Measurements from ENCODE around the gene ACSF2. TPM values are rescaled to one million over a fixed set of nuclear protein-coding genes. Genes with fewer than 3 reads are reported as not detected.

The ACSF2 gene
- total RNA-seq, 1 experiment from 2014 or later: 17.2 TPM

GRCh38 chr17:50518384-50519023 lies 92.5 kb downstream of the ACSF2 start:
- no peaks in the 10 kb centered on the region for H3K27me3 ChIP-seq (ENCODE audit: control insufficient read depth, insufficient read depth, low read length)
- TF ChIP-seq TCF7L2 (IDR thresholded peaks at IDR 0.05; ENCODE audit: low read depth, low read length): no peak
- TF ChIP-seq SIN3A (IDR thresholded peaks at IDR 0.05; ENCODE audit: borderline replicate concordance, insufficient read depth, low read depth, low read length): no peak
- TF ChIP-seq POLR2AphosphoS5 (IDR thresholded peaks at IDR 0.05; ENCODE audit: low read depth, low read length): no peak
- TF ChIP-seq CTCF (IDR thresholded peaks at IDR 0.05): no peak
- TF ChIP-seq REST (IDR thresholded peaks at IDR 0.05; ENCODE audit: insufficient read depth in 1 of 2, low read depth in 2 of 2, low read length in 1 of 2): no peak
- ChIA-PET CTCF (no interaction called here), POLR2A (no interaction called here)
- intact Hi-C loops (cut with micrococcal nuclease; ENCODE audit: unreplicated experiment) (no loop called here), in situ Hi-C loops (cut with HindIII; ENCODE audit: low pct_unique_long_range_greater_than_20kb, low sequenced_read_pairs) (no loop called here)
- H3K36me3 ChIP-seq (ENCODE audit: control insufficient read depth, insufficient read depth, low read length): no peaks in the 10 kb centered on the region
- H3K4me3 ChIP-seq (ENCODE audit: low read depth in 2 of 2, low read length in 2 of 2): no peak overlapping the region
- H3K27ac ChIP-seq (ENCODE audit: low read length): no peak overlapping the region
- BruUV-seq (replicated peaks): no TSS peak
- no peaks in the 10 kb centered on the region for H3K9me3 ChIP-seq (ENCODE audit: control insufficient read depth, insufficient read depth, low read depth, low read length)
- ATAC-seq (peak; percentile 33; the same call in 1 of the 2 replicates), DNase-seq (ENCODE audit: low read depth, low spot score) (no peak)
- H3K4me1 ChIP-seq (ENCODE audit: control insufficient read depth, insufficient read depth, low read length): no peaks in the 10 kb centered on the region

GRCh38 chr17:50519141-50519834 lies 93.3 kb downstream of the ACSF2 start:
- no peaks in the 10 kb centered on the region for H3K36me3 ChIP-seq (ENCODE audit: control insufficient read depth, insufficient read depth, low read length)
- no peaks in the 10 kb centered on the region for H3K9me3 ChIP-seq (ENCODE audit: control insufficient read depth, insufficient read depth, low read depth, low read length)
- TF ChIP-seq SIN3A (IDR thresholded peaks at IDR 0.05; ENCODE audit: borderline replicate concordance, insufficient read depth, low read depth, low read length) (no peak), POLR2AphosphoS5 (IDR thresholded peaks at IDR 0.05; ENCODE audit: low read depth, low read length) (no peak), CTCF (IDR thresholded peaks at IDR 0.05) (no peak), REST (IDR thresholded peaks at IDR 0.05; ENCODE audit: insufficient read depth in 1 of 2, low read depth in 2 of 2, low read length in 1 of 2) (no peak), TCF7L2 (IDR thresholded peaks at IDR 0.05; ENCODE audit: low read depth, low read length) (no peak)
- H3K27me3 ChIP-seq (ENCODE audit: control insufficient read depth, insufficient read depth, low read length): no peaks in the 10 kb centered on the region
- no TSS peak for BruUV-seq (replicated peaks)
- no peak for DNase-seq (ENCODE audit: low read depth, low spot score)
- H3K4me1 ChIP-seq (ENCODE audit: control insufficient read depth, insufficient read depth, low read length): no peaks in the 10 kb centered on the region
- no peak overlapping the region for H3K27ac ChIP-seq (ENCODE audit: low read length)
- intact Hi-C loops (cut with micrococcal nuclease; ENCODE audit: unreplicated experiment): no loop called here
- H3K4me3 ChIP-seq (ENCODE audit: low read depth in 2 of 2, low read length in 2 of 2): no peak overlapping the region
- in situ Hi-C loops (cut with HindIII; ENCODE audit: low pct_unique_long_range_greater_than_20kb, low sequenced_read_pairs): no loop called here
- POLR2A ChIA-PET: no interaction called here
- ATAC-seq: no peak
- CTCF ChIA-PET: interaction anchor here (0.8 kb wide), 1 partner anchor 10 kb away, joined by 7 read pairs; no protein-coding TSS in a partner anchor

All from Panc1 (cell line).